ENCODE data around the gene CADPS.

CADPS gene

DNA sequence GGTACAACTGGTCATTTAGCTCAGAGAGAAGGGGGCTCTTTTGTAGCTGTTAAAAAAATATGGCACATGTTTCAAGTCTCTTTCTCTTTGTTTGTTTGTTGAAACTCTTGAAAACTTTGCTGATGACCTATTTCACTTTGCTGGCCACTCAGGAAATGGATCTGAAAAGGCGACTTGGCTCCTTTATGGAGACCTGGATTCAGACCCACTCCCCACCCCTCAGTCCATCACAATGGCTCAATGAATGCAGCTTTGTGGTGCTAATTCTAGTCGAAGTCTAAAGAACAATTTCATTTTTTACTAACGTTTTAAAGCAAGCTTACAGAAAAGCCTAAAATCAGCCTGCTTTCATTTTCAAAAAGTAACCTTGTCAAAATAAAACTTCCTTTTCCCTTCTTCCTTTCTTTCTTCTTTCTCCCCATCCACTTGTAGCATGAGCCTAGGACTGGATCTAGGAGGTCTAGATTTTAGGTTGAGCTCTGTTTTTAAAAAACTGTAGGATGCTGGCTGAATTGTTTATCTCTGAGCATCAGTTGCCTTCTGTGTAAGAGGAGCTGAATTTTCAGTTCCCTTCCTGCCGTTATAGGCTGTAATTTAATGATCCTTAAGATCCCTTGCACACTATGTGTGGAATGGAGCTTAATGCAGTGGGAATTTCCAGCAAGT lies 336.4 kb downstream of the CADPS start:
- Histone ChIP-seq H3K4me3 (replicated peaks; ENCODE audit: insufficient read depth, low read length) (no peak overlapping the region), H3K27me3 (ENCODE audit: insufficient read depth, poor library complexity, severe bottlenecking) (no peaks in the 10 kb centered on the region), H3K27ac (replicated peaks) (no peak overlapping the region)
- no peak for DNase-seq (ENCODE audit: low read depth in 1 of 2, low spot score in 1 of 2)
- TF ChIP-seq, protein P1, sequence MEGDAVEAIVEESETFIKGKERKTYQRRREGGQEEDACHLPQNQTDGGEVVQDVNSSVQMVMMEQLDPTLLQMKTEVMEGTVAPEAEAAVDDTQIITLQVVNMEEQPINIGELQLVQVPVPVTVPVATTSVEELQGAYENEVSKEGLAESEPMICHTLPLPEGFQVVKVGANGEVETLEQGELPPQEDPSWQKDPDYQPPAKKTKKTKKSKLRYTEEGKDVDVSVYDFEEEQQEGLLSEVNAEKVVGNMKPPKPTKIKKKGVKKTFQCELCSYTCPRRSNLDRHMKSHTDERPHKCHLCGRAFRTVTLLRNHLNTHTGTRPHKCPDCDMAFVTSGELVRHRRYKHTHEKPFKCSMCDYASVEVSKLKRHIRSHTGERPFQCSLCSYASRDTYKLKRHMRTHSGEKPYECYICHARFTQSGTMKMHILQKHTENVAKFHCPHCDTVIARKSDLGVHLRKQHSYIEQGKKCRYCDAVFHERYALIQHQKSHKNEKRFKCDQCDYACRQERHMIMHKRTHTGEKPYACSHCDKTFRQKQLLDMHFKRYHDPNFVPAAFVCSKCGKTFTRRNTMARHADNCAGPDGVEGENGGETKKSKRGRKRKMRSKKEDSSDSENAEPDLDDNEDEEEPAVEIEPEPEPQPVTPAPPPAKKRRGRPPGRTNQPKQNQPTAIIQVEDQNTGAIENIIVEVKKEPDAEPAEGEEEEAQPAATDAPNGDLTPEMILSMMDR (IDR thresholded peaks at IDR 0.05; ENCODE audit: insufficient read depth, low read length), result no peak
- TF ChIP-seq, protein P2, sequence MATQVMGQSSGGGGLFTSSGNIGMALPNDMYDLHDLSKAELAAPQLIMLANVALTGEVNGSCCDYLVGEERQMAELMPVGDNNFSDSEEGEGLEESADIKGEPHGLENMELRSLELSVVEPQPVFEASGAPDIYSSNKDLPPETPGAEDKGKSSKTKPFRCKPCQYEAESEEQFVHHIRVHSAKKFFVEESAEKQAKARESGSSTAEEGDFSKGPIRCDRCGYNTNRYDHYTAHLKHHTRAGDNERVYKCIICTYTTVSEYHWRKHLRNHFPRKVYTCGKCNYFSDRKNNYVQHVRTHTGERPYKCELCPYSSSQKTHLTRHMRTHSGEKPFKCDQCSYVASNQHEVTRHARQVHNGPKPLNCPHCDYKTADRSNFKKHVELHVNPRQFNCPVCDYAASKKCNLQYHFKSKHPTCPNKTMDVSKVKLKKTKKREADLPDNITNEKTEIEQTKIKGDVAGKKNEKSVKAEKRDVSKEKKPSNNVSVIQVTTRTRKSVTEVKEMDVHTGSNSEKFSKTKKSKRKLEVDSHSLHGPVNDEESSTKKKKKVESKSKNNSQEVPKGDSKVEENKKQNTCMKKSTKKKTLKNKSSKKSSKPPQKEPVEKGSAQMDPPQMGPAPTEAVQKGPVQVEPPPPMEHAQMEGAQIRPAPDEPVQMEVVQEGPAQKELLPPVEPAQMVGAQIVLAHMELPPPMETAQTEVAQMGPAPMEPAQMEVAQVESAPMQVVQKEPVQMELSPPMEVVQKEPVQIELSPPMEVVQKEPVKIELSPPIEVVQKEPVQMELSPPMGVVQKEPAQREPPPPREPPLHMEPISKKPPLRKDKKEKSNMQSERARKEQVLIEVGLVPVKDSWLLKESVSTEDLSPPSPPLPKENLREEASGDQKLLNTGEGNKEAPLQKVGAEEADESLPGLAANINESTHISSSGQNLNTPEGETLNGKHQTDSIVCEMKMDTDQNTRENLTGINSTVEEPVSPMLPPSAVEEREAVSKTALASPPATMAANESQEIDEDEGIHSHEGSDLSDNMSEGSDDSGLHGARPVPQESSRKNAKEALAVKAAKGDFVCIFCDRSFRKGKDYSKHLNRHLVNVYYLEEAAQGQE (IDR thresholded peaks at IDR 0.05; ENCODE audit: insufficient replicate concordance, low read depth), result no peak
- TF ChIP-seq GABPA (IDR thresholded peaks at IDR 0.05; ENCODE audit: low read depth), result no peak
- TF ChIP-seq SPI1 (IDR thresholded peaks at IDR 0.05; ENCODE audit: borderline replicate concordance, low read depth), result no peak

DNA sequence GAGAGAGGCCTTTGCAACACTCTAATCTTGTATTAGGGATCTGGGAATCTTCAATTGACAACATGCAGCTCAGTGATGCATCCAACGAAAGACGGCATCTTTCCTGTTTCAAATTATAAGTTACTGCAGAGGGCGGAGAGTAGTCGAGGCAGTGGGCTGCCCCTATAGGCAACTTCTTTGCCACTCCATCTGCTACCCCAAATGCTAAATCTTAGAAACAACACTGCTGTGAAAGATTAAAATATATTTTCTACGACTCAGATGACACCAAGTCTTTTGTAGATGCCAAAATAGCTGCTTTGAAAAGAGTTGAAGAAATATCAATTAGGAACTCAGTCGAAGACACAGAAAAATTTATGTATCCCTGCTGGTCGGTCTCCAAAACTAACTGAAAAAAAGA lies 340.9 kb downstream of the CADPS start:
- Histone ChIP-seq H3K27ac (replicated peaks) (no peak overlapping the region), H3K27me3 (ENCODE audit: insufficient read depth, poor library complexity, severe bottlenecking) (no peaks in the 10 kb centered on the region), H3K4me3 (replicated peaks; ENCODE audit: insufficient read depth, low read length) (no peak overlapping the region)
- no peak for DNase-seq (ENCODE audit: low read depth in 1 of 2, low spot score in 1 of 2)
- TF ChIP-seq GABPA (IDR thresholded peaks at IDR 0.05; ENCODE audit: low read depth), result no peak
- TF ChIP-seq, protein P1 (IDR thresholded peaks at IDR 0.05; ENCODE audit: insufficient read depth, low read length), result no peak
- TF ChIP-seq, protein P2 (IDR thresholded peaks at IDR 0.05; ENCODE audit: insufficient replicate concordance, low read depth), result no peak
- TF ChIP-seq POLR2AphosphoS5 (IDR thresholded peaks at IDR 0.05; ENCODE audit: low read depth), result no peak
- no peak for TF ChIP-seq SPI1 (IDR thresholded peaks at IDR 0.05; ENCODE audit: borderline replicate concordance, low read depth)

DNA sequence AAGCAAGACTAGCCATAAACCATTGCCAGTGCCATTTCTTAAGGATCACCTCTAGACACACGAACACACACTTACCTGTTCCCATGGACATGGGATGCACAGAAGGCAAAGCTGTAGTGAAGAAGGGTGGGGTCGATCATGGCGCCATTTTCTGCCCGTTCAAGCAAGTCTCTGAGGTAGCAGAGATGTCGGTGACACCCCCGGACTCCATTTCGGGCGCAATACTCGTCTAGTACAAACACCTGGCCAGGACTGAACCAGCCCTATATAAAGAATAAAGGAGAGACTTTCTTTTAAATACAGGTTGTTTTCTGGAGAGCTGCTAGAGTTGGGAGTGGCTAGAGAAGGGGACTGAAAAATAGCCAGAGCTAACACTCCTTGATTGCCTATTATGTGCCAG lies 342.4 kb downstream of the CADPS start:
- no peak for DNase-seq (ENCODE audit: low read depth in 1 of 2, low spot score in 1 of 2)
- Histone ChIP-seq H3K4me3 (replicated peaks; ENCODE audit: insufficient read depth, low read length) (no peak overlapping the region), H3K27ac (replicated peaks) (no peak overlapping the region), H3K27me3 (ENCODE audit: insufficient read depth, poor library complexity, severe bottlenecking) (no peaks in the 10 kb centered on the region)
- TF ChIP-seq, protein P1 (IDR thresholded peaks at IDR 0.05; ENCODE audit: insufficient read depth, low read length), result no peak
- TF ChIP-seq GABPA (IDR thresholded peaks at IDR 0.05; ENCODE audit: low read depth) (no peak), POLR2AphosphoS5 (IDR thresholded peaks at IDR 0.05; ENCODE audit: low read depth) (no peak), SPI1 (IDR thresholded peaks at IDR 0.05; ENCODE audit: borderline replicate concordance, low read depth) (no peak)
- TF ChIP-seq, protein P2 (IDR thresholded peaks at IDR 0.05; ENCODE audit: insufficient replicate concordance, low read depth), result no peak
